D721Med (cell line): ENCODE data around the gene PCDHGC3.

Source experiments
- DNase-seq: peaks from one replicate; pipeline ENCODE4 v3.0.0; 2011; ENCODE audit warnings: low spot score; ENCODE audit not compliant: insufficient read length
- FAIRE-seq: peaks from 2 replicates; lab custom pipeline; 2011; peaks lifted over from hg19 to GRCh38; lab: Jason Lieb, UNC
- CTCF ChIP-seq: IDR thresholded peaks from 2 replicates; pipeline ENCODE4 v1.5.1; 2012; ENCODE audit warnings: mild to moderate bottlenecking, control low read depth; ENCODE audit not compliant: insufficient read depth; ENCODE audit errors: missing control alignments

PCDHGC3 gene

GRCh38 chr5:141513627-141514329 lies 38.0 kb downstream of the PCDHGC3 start:
- no peak for TF ChIP-seq CTCF
- FAIRE-seq (no peak), DNase-seq (no peak)

- FAIRE-seq (no peak), DNase-seq (no peak)
- no peak for TF ChIP-seq CTCF
Measured at GRCh38 chr5:141514330-141515133, 38.8 kb downstream of the PCDHGC3 start.

- no peak for DNase-seq
- TF ChIP-seq CTCF, result no peak
- FAIRE-seq, result no peak
Measured at GRCh38 chr5:141515141-141515540, 39.4 kb downstream of the PCDHGC3 start.

- no peak for TF ChIP-seq CTCF
- FAIRE-seq (no peak), DNase-seq (no peak)
Measured at GRCh38 chr5:141515946-141516671, 40.3 kb downstream of the PCDHGC3 start.

GRCh38 chr5:141516672-141517025 lies 40.9 kb downstream of the PCDHGC3 start:
- TF ChIP-seq CTCF, result no peak
- FAIRE-seq (no peak), DNase-seq (no peak)

- FAIRE-seq, result no peak
- TF ChIP-seq CTCF, result no peak
- no peak for DNase-seq
Measured at GRCh38 chr5:141517312-141517711, 41.5 kb downstream of the PCDHGC3 start.
